Retinal pigment epithelial cell (primary cell): ENCODE measurements around the gene C20orf96.

Experiments
- DNase-seq: peaks from one replicate; pipeline ENCODE4 v3.0.0-alpha.2; 2010; ENCODE audit warnings: low read depth
- H3K4me3 ChIP-seq: 2 replicates; pipeline ENCODE4 v1.5.1; 2011; ENCODE audit warnings: mild to moderate bottlenecking, low read length, control low read depth, moderate library complexity
- CTCF ChIP-seq: conservative IDR thresholded peaks from 2 replicates; pipeline ENCODE4 v1.5.1; 2011; ENCODE audit warnings: low read depth, low read length, control low read depth, inconsistent platforms

C20orf96 gene

GRCh38 chr20:278181-278580 lies 12.4 kb downstream of the C20orf96 start:
- TF ChIP-seq CTCF: no peak
- H3K4me3 ChIP-seq: no peak overlapping the region
- no peak for DNase-seq

- H3K4me3 ChIP-seq: no peak overlapping the region
- no peak for DNase-seq
- no peak for TF ChIP-seq CTCF
Measured at GRCh38 chr20:277496-277781, 13.1 kb downstream of the C20orf96 start.

GRCh38 chr20:276620-277495 lies 13.7 kb downstream of the C20orf96 start:
- DNase-seq: no peak
- H3K4me3 ChIP-seq: no peak overlapping the region
- no peak for TF ChIP-seq CTCF

GRCh38 chr20:275791-276190 lies 14.8 kb downstream of the C20orf96 start:
- no peak overlapping the region for H3K4me3 ChIP-seq
- no peak for DNase-seq
- no peak for TF ChIP-seq CTCF

- TF ChIP-seq CTCF: no peak
Measured at GRCh38 chr20:273884-274283, 16.7 kb downstream of the C20orf96 start.

GRCh38 chr20:272718-273117 lies 17.8 kb downstream of the C20orf96 start:
- no peak overlapping the region for H3K4me3 ChIP-seq
- no peak for DNase-seq
- no peak for TF ChIP-seq CTCF

More at GRCh38 chr20:273884-274283, 16.7 kb downstream of the C20orf96 start:
- no peak overlapping the region for H3K4me3 ChIP-seq
- no peak for DNase-seq

- DNase-seq: no peak
- H3K4me3 ChIP-seq: no peak overlapping the region
- no peak for TF ChIP-seq CTCF
Measured at GRCh38 chr20:271528-271927, 19.0 kb downstream of the C20orf96 start.
